Measurements from ENCODE around the gene HEXIM2. TPM values are rescaled to one million over a fixed set of nuclear protein-coding genes. Genes with fewer than 3 reads are reported as not detected.

HEXIM2 gene
- total RNA-seq, 4 donors from 2014 or later: 2.2 to 10.4 (median 4.4) TPM

GRCh38 chr17:45131616-45132319, 29.9 kb upstream of the HEXIM2 start:
- Histone ChIP-seq H3K36me3 (no peaks in the 10 kb centered on the region), H3K4me1 (peaks cover 70% of the 10 kb centered on the region), H3K4me3 (peak overlapping the region; percentile 96), H3K27ac (peak overlapping the region; percentile 92), H3K27me3 (no peaks in the 10 kb centered on the region), H3K9me3 (no peaks in the 10 kb centered on the region)
- TF ChIP-seq POLR2A (IDR thresholded peaks at IDR 0.05): no peak
- peak; percentile 64 to 85 for TF ChIP-seq CTCF (IDR thresholded peaks at IDR 0.05)
- DNase-seq (ENCODE audit: low spot score in 2 of 2): no peak
- WGBS: 7% methylated on average over 30 of the region's 46 CpGs

GRCh38 chr17:45132320-45132571, 29.4 kb upstream of the HEXIM2 start, which contains the start of gene PLCD3:
TSS of gene PLCD3 (minus strand) at chr17:45132515. CDS start at chr17:45132410, 105 bp downstream.
- H3K9me3 ChIP-seq: no peaks in the 10 kb centered on the region
- H3K27me3 ChIP-seq: no peaks in the 10 kb centered on the region
- 0% methylated on average over 9 of the region's 36 CpGs for WGBS

GRCh38 chr17:45132572-45133463, 28.9 kb upstream of the HEXIM2 start:
- TF ChIP-seq EP300 (IDR thresholded peaks at IDR 0.05) (no peak), POLR2A (IDR thresholded peaks at IDR 0.05) (peak in 1 of 2 donors; percentile 24), CTCF (IDR thresholded peaks at IDR 0.05) (peak; percentile 75 to 85), POLR2AphosphoS5 (IDR thresholded peaks at IDR 0.05) (peak in 2 of 3 donors; percentile 25 to 28)
- H3K27me3 ChIP-seq: no peaks in the 10 kb centered on the region
- peak; percentile 91 to 93 for DNase-seq (ENCODE audit: low spot score in 2 of 2)
- H3K4me1 ChIP-seq: peaks cover 62% of the 10 kb centered on the region
- H3K36me3 ChIP-seq: no peaks in the 10 kb centered on the region
- H3K9me3 ChIP-seq: no peaks in the 10 kb centered on the region
- 2% methylated on average over 11 of the region's 71 CpGs for WGBS
- peak overlapping the region; percentile 96 for H3K4me3 ChIP-seq
- H3K27ac ChIP-seq: peak overlapping the region; percentile 92

More at GRCh38 chr17:45132320-45132571, 29.4 kb upstream of the HEXIM2 start, which contains the start of gene PLCD3:
- peak in 1 of 2 donors; percentile 88 for DNase-seq (ENCODE audit: low spot score in 2 of 2)
- H3K4me3 ChIP-seq: peak within 1 kb of the TSS; percentile 96
- no peaks in the 10 kb centered on the region for H3K36me3 ChIP-seq
- H3K4me1 ChIP-seq: peaks cover 68% of the 10 kb centered on the region
- H3K27ac ChIP-seq: peak within 1 kb of the TSS; percentile 92
- TF ChIP-seq CTCF (IDR thresholded peaks at IDR 0.05) (no peak), POLR2AphosphoS5 (IDR thresholded peaks at IDR 0.05) (no peak), POLR2A (IDR thresholded peaks at IDR 0.05) (no peak), EP300 (IDR thresholded peaks at IDR 0.05) (no peak)

GRCh38 chr17:45135192-45135977, 26.3 kb upstream of the HEXIM2 start, which contains the start of gene ACBD4:
TSS of gene ACBD4 (plus strand) at chr17:45135687. CDS start at chr17:45136145, 458 bp downstream.
- Histone ChIP-seq H3K27ac (peak within 1 kb of the TSS; percentile 79), H3K36me3 (no peaks in the 10 kb centered on the region), H3K4me1 (peaks cover 36% of the 10 kb centered on the region), H3K4me3 (peak within 1 kb of the TSS; percentile 86), H3K9me3 (no peaks in the 10 kb centered on the region), H3K27me3 (no peaks in the 10 kb centered on the region)
- peak; percentile 97 to 98 for DNase-seq (ENCODE audit: low spot score in 2 of 2)
- peak in 2 of 3 donors; percentile 90 to 97 for TF ChIP-seq POLR2AphosphoS5 (IDR thresholded peaks at IDR 0.05)
- TF ChIP-seq CTCF (IDR thresholded peaks at IDR 0.05): peak; percentile 99 to 100
- TF ChIP-seq POLR2A (IDR thresholded peaks at IDR 0.05): peak in 1 of 2 donors; percentile 23
- no peak for TF ChIP-seq EP300 (IDR thresholded peaks at IDR 0.05)
- WGBS: 31% methylated on average over 6 of the region's 40 CpGs
